Measurements from ENCODE around the gene ARPC4.

DNA sequence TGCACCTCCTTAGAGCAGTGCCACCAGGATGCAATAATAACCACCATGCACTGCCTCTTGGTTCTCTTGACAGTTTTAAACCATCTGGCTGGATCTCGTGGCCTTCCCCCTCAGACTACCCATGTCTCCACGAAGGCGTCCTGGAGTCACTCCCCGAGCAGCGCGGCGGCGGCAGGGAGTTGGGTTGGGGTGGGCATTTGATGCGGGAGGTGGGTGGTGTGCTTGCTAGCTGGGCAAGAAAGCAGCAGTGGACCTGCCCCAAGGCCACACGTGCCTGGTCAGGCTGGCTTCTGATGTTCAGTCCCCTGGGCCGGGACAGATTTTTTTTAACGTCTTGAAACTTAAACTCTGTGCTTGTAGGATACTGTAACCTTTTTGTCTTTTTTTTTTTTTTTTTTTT, 13.3 kb downstream of the ARPC4 start:
- TF ChIP-seq, protein P1, sequence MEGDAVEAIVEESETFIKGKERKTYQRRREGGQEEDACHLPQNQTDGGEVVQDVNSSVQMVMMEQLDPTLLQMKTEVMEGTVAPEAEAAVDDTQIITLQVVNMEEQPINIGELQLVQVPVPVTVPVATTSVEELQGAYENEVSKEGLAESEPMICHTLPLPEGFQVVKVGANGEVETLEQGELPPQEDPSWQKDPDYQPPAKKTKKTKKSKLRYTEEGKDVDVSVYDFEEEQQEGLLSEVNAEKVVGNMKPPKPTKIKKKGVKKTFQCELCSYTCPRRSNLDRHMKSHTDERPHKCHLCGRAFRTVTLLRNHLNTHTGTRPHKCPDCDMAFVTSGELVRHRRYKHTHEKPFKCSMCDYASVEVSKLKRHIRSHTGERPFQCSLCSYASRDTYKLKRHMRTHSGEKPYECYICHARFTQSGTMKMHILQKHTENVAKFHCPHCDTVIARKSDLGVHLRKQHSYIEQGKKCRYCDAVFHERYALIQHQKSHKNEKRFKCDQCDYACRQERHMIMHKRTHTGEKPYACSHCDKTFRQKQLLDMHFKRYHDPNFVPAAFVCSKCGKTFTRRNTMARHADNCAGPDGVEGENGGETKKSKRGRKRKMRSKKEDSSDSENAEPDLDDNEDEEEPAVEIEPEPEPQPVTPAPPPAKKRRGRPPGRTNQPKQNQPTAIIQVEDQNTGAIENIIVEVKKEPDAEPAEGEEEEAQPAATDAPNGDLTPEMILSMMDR (IDR thresholded peaks at IDR 0.05): no peak
- no peak for TF ChIP-seq POLR2A (IDR thresholded peaks at IDR 0.05; ENCODE audit: low read length)

Measured in A549 (cell line).